ENCODE data around the gene CELA3A. TPM values are rescaled to one million over a fixed set of nuclear protein-coding genes. Genes with fewer than 3 reads are reported as not detected.
A peak's percentile ranks its signal among the peaks of the same experiment; 100 is the strongest.

The CELA3A gene, protein sequence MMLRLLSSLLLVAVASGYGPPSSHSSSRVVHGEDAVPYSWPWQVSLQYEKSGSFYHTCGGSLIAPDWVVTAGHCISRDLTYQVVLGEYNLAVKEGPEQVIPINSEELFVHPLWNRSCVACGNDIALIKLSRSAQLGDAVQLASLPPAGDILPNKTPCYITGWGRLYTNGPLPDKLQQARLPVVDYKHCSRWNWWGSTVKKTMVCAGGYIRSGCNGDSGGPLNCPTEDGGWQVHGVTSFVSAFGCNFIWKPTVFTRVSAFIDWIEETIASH
- total RNA-seq (1 to 10 TPM in 3 of 9 donors, not detected in 6; 3.1 to 9.4 (median 9.0) TPM), polyA plus RNA-seq (1 to 10 TPM in 2 of 3 donors, not detected in 1; 1.6 to 2.3 TPM)
- long read RNA-seq, donor 1: 0 reads
- long read RNA-seq, donor 2: 0 reads
- long read RNA-seq, donor 3: 0 reads
- long read RNA-seq, donor 4: 0 reads
- long read RNA-seq, donor 5: 0 reads
- long read RNA-seq, donor 6: 0 reads
- long read RNA-seq, donor 7: 0 reads
- long read RNA-seq, donor 8: 0 reads
- long read RNA-seq, donor 9: 0 reads
- long read RNA-seq, donor 10: 0 reads

DNA sequence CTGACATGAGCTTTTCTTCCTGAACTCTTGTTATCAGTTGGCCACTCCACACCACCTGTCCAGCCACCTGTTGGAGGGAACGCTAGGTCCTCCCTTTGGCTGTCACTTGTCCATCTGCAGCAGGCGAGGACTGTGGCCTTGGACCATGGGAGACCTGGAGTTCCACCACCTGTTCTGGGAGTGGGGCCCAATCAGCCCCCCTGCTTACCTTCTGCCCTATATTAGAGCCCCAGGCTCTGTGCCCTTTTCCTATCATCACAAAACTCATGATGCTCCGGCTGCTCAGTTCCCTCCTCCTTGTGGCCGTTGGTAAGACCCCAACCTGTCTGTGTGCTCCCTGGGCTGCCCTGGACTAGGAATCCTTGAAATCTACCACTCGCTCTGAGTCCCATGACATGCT lies at the start of gene CELA3A:
Gene CELA3A (plus strand): TSS at position 249 of the 400 bp plus-strand sequence. CDS start 18 bp downstream, at position 267.
- Histone ChIP-seq H3K36me3 (replicated peaks in 1 of 2) (no peaks in the 10 kb centered on the region), H3K27me3 (no peaks in the 10 kb centered on the region), H3K4me3 (no peak within 1 kb of the TSS), H3K4me1 (replicated peaks in 1 of 2) (no peaks in the 10 kb centered on the region), H3K27ac (no peak within 1 kb of the TSS), H3K9me3 (replicated peaks in 1 of 3) (no peaks in the 10 kb centered on the region)
- DNase-seq: no peak
- TF ChIP-seq, protein P1, sequence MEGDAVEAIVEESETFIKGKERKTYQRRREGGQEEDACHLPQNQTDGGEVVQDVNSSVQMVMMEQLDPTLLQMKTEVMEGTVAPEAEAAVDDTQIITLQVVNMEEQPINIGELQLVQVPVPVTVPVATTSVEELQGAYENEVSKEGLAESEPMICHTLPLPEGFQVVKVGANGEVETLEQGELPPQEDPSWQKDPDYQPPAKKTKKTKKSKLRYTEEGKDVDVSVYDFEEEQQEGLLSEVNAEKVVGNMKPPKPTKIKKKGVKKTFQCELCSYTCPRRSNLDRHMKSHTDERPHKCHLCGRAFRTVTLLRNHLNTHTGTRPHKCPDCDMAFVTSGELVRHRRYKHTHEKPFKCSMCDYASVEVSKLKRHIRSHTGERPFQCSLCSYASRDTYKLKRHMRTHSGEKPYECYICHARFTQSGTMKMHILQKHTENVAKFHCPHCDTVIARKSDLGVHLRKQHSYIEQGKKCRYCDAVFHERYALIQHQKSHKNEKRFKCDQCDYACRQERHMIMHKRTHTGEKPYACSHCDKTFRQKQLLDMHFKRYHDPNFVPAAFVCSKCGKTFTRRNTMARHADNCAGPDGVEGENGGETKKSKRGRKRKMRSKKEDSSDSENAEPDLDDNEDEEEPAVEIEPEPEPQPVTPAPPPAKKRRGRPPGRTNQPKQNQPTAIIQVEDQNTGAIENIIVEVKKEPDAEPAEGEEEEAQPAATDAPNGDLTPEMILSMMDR (IDR thresholded peaks at IDR 0.05): no peak
- TF ChIP-seq POLR2A (IDR thresholded peaks at IDR 0.05): no peak
- WGBS, 4 donors: 67 to 91% (median 75%) methylated on average over 5 of the region's 5 CpGs
- intact Hi-C loops (cut with DNase I): no loop called here

DNA sequence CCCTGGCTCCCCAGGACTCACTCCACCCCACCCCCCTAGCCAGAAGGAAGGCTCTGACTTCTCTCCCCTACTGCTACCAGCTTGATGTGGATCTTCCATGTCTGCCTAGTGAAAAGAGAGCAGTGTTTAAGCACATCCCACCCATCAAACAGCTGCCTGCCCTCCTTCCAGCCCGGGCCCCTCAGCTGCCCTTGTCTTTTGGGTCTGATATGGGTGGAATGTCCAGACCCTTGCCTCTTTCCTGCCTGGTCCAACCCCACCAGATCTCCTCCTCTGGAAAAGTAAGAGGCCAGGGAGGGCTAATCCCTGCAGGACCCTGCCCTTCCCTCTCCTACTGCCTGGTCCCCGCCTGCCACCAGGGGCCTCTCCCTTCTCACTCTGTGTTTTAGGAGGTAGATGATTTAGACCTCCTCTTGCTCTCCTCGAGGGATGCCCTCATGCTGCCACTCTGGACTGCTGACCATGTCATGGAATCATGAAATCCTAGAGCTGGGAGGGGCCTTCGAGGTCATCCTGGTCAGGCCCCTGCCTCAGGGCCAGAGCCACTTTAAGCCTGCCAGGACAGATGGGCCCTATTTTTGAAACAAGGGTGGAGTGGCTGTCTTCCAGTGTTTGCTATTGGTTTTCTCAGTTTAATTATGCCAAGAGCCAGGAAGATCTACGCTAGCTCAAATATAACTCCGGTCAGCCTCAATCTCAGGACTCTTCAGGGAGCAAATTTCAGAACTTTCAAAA lies 48.5 kb upstream of the CELA3A start:
- H3K27ac ChIP-seq: no peak overlapping the region
- WGBS, 4 donors: 83 to 90% (median 87%) methylated on average over 6 of the region's 6 CpGs
- intact Hi-C loops (cut with DNase I): loop anchor here in 1 of 2 donors (10.0 kb wide), 1 partner anchor 158 kb away; no protein-coding TSS in a partner anchor
- no peaks in the 10 kb centered on the region for H3K36me3 ChIP-seq (replicated peaks in 1 of 2)
- TF ChIP-seq, protein P1 (IDR thresholded peaks at IDR 0.05): no peak
- no peak for TF ChIP-seq POLR2A (IDR thresholded peaks at IDR 0.05)
- DNase-seq: no peak
- H3K4me1 ChIP-seq (replicated peaks in 1 of 2): peaks cover 9 to 15% of the 10 kb centered on the region in 2 donors
- H3K27me3 ChIP-seq: no peaks in the 10 kb centered on the region
- H3K4me3 ChIP-seq: no peak overlapping the region
- H3K9me3 ChIP-seq (replicated peaks in 1 of 3): no peaks in the 10 kb centered on the region

DNA sequence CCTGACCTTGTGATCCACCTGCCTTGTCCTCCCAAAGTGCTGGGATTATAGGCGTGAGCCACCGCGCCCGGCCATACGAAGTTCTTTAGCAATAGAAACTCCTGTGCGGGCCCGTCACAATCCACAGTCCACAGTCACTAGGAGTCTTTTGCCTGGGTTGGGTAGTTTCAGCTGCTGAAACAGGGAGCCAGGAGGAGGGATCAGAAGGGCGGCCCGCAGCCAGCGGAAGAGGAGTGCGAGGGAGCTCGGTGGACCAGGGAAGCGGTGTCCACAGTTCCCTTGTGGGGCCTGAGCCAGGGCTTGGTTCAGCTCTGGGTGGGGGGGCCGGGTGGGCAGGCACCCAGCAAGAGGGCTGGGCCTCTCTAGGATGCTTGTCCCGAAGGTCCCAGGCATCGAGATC lies 46.4 kb upstream of the CELA3A start:
- intact Hi-C loops (cut with DNase I): loop anchor here in 1 of 2 donors (10.0 kb wide), 1 partner anchor 160 kb away; no protein-coding TSS in a partner anchor
- DNase-seq: no peak

More for the DNA sequence above, 46.4 kb upstream of the CELA3A start:
- TF ChIP-seq, protein P1 (IDR thresholded peaks at IDR 0.05): no peak
- no peak for TF ChIP-seq POLR2A (IDR thresholded peaks at IDR 0.05)
- Histone ChIP-seq H3K36me3 (replicated peaks in 1 of 2) (no peaks in the 10 kb centered on the region), H3K27me3 (no peaks in the 10 kb centered on the region), H3K27ac (peak overlapping the region in 2 of 5 donors; percentile 34 to 40), H3K9me3 (replicated peaks in 1 of 3) (no peaks in the 10 kb centered on the region), H3K4me1 (replicated peaks in 1 of 2) (peaks cover 9 to 15% of the 10 kb centered on the region in 2 donors), H3K4me3 (no peak overlapping the region)
- 73 to 82% (median 79%) methylated on average over 13 to 16 of the region's 16 CpGs for WGBS, 4 donors

Data from adrenal gland (tissue), 19 donors.